Measurements from ENCODE around the gene CRADD. TPM values are rescaled to one million over a fixed set of nuclear protein-coding genes. Genes with fewer than 3 reads are reported as not detected.

CRADD gene
- total RNA-seq, 1 experiment from 2014 or later = 7.6 TPM

DNA sequence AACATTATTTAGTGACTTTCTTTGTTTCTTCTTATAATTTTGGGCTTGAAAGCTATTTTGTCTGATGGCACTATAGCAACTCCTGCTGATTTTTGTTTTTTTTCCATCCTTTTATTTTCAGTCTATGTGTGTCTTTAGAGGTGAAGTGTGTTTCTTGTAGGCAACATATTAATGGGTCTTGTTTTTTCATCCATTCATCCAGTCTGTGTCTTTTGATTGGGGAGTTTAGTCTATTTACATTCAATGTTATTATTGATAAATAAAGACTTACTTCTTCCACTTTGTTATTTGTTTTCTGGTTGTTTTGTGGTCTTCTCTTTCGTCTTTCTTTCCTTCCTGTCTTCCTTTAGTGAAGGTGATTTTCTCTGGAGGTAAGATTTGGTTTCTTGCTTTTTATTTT is 198.0 kb downstream of the CRADD start:
- Histone ChIP-seq H2BK15ac (ENCODE audit: low read depth, low read length) (no peak overlapping the region), H2BK5ac (ENCODE audit: insufficient read length, low read length) (no peak overlapping the region), H4K5ac (ENCODE audit: insufficient read length, low read depth, low read length) (no peak overlapping the region), H3K4ac (ENCODE audit: low read depth, low read length) (no peak overlapping the region), H3K14ac (ENCODE audit: insufficient read depth, low read length) (no peak overlapping the region), H3K23ac (ENCODE audit: insufficient read length, low read depth, low read length) (no peak overlapping the region), H3K4me2 (ENCODE audit: insufficient read depth, insufficient read length, low read length) (no peak overlapping the region), H4K91ac (ENCODE audit: insufficient read length, low read depth, low read length) (no peak overlapping the region), H2BK20ac (ENCODE audit: low read depth, low read length, poor library complexity, severe bottlenecking) (no peak overlapping the region), H3K4me1 (ENCODE audit: insufficient read depth, low read length) (no peaks in the 10 kb centered on the region), H3K27me3 (ENCODE audit: insufficient read depth, low read length) (no peaks in the 10 kb centered on the region), H3K79me1 (ENCODE audit: insufficient read depth, low read depth, low read length, poor library complexity, severe bottlenecking) (no peaks in the 10 kb centered on the region), H3K18ac (ENCODE audit: insufficient read length, low read depth, low read length) (no peak overlapping the region), H2AFZ (ENCODE audit: low read length) (no peak overlapping the region), H3K9ac (ENCODE audit: extremely low read depth, insufficient read length, low read length) (no peak overlapping the region), H2BK12ac (ENCODE audit: insufficient read length, low read depth, low read length) (no peak overlapping the region), H2BK120ac (ENCODE audit: low read depth, low read length, poor library complexity, severe bottlenecking) (no peak overlapping the region), H3K23me2 (ENCODE audit: insufficient read length, low read depth, low read length, poor library complexity, severe bottlenecking) (no peaks in the 10 kb centered on the region), H3T11ph (ENCODE audit: low read length) (no peak overlapping the region), H3K27ac (ENCODE audit: insufficient read length, low read depth, low read length) (no peak overlapping the region), H3K9me3 (ENCODE audit: control insufficient read depth, low read depth, low read length) (no peaks in the 10 kb centered on the region), H3K56ac (ENCODE audit: insufficient read length, low read depth, low read length) (no peak overlapping the region), H2AK5ac (ENCODE audit: insufficient read length, low read length) (no peak overlapping the region), H3K79me2 (ENCODE audit: insufficient read depth, low read length) (no peaks in the 10 kb centered on the region), H4K20me1 (ENCODE audit: control insufficient read depth, insufficient read depth, insufficient read length) (no peaks in the 10 kb centered on the region), H4K8ac (replicated peaks; ENCODE audit: insufficient read length, low read depth, low read length) (no peak overlapping the region)
- H3K9me3 Mint-ChIP-seq = peaks cover 27 to 30% of the 10 kb centered on the region in 2 experiments
- TF ChIP-seq, protein P1, sequence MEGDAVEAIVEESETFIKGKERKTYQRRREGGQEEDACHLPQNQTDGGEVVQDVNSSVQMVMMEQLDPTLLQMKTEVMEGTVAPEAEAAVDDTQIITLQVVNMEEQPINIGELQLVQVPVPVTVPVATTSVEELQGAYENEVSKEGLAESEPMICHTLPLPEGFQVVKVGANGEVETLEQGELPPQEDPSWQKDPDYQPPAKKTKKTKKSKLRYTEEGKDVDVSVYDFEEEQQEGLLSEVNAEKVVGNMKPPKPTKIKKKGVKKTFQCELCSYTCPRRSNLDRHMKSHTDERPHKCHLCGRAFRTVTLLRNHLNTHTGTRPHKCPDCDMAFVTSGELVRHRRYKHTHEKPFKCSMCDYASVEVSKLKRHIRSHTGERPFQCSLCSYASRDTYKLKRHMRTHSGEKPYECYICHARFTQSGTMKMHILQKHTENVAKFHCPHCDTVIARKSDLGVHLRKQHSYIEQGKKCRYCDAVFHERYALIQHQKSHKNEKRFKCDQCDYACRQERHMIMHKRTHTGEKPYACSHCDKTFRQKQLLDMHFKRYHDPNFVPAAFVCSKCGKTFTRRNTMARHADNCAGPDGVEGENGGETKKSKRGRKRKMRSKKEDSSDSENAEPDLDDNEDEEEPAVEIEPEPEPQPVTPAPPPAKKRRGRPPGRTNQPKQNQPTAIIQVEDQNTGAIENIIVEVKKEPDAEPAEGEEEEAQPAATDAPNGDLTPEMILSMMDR (conservative IDR thresholded peaks at IDR 0.05) = no peak
- H3K27me3 Mint-ChIP-seq (ENCODE audit: low read depth) = no peaks in the 10 kb centered on the region
- no CpG with 5 or more reads among the region's 1 CpG for WGBS (ENCODE audit: extremely low coverage, insufficient read length, low lambda C conversion rate)
- no peak overlapping the region for H3K4me3 Mint-ChIP-seq
- H3K36me3 Mint-ChIP-seq (ENCODE audit: insufficient read depth in 1 of 3, low read depth in 3 of 3) = peaks cover 4 to 22% (median 10%) of the 10 kb centered on the region in 3 experiments; a peak in 6 of 7 replicates
- H3K27ac Mint-ChIP-seq = no peak overlapping the region
- no peaks in the 10 kb centered on the region for H3K4me1 Mint-ChIP-seq
- DNase-seq = no peak

All from H9 (cell line).